HG03558 (cell line): ENCODE measurements around the gene CNTROB.
"Not testable (repeated sequence)": the region's sequence is repeated elsewhere in the genome, so short reads cannot be mapped to it uniquely, and the experiment has no call there.

Experiments used
- ATAC-seq: cut with Tn5 transposase; IDR thresholded peaks from one replicate; pipeline ENCODE4 v1.9.1; 2021; ENCODE audit warnings: moderate number of reproducible peaks; ENCODE audit not compliant: unreplicated experiment; ENCODE audit errors: extremely low read depth

CNTROB gene

DNA sequence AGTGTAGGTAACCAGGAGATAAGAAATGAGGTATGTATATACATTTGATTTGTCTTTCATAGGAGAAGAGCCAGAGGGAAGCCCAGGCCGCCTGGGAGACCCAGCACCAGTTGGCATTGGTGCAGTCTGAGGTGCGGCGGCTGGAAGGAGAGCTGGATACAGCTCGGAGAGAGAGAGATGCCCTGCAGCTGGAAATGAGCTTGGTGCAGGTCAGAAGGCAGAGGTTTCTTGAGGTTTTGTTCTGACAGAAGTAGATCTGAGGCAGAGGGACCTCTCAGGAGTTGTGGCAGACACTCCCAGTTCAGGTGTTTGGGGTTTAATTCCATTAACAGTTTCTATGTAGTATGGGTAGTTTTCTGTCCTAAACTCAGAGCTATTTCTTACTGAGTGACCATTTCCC, 8.0 kb downstream of the CNTROB start:
- no peak for ATAC-seq

- no peak for ATAC-seq
Measured at GRCh38 chr17:7940743-7941142, 8.7 kb downstream of the CNTROB start.

- no peak for ATAC-seq
Measured at GRCh38 chr17:7943291-7943690, 11.3 kb downstream of the CNTROB start.

DNA sequence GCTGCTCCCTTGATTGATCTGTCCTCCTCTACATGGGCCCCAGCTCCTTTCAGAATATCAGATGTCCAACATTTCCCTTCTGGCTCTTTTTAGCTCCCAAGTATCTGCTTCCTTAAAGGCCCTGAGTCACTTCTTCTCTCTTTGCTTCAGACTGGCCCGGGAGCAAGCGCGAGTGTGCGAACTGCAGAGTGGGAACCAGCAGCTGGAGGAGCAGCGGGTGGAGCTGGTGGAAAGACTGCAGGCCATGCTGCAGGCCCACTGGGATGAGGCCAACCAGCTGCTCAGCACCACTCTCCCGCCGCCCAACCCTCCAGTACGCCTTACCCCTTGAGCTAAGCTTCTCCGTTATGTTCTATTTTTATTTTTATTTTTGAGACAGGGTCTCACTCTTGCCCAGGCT, 12.3 kb downstream of the CNTROB start:
- ATAC-seq = no peak

DNA sequence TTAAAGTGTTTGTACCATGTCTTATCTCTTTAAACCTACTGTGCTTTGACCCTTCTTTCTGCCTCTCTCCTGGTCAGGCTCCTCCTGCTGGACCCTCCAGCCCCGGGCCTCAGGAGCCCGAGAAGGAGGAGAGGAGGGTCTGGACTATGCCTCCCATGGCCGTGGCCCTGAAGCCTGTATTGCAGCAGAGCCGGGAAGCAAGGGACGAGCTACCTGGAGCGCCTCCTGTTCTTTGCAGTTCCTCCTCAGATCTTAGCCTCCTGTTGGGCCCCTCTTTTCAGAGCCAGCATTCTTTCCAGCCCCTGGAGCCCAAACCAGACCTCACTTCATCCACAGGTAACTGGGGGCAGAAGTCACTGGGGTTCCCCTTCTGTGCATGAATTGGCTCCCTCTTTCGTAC, 13.6 kb downstream of the CNTROB start:
- no peak for ATAC-seq

- ATAC-seq = no peak
Measured at GRCh38 chr17:7946441-7946840, 14.4 kb downstream of the CNTROB start.

DNA sequence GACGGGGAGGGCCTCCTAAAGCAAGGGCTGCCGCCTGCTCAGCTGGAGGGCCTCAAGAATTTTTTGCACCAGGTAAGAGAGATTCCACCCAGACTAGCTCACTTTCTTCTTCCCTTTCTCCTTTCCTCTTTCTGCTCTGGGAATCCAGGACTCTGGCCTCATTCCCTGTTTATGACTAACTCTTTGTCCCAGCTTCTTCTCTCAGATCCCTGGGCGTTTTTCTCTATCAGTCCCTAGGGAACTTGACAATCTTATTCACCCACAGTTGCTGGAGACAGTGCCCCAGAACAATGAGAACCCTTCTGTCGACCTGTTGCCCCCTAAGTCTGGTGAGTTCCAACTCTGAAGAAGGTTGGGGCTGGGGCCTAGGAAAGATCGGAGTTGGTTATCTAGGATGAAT, 15.6 kb downstream of the CNTROB start:
- no peak for ATAC-seq

DNA sequence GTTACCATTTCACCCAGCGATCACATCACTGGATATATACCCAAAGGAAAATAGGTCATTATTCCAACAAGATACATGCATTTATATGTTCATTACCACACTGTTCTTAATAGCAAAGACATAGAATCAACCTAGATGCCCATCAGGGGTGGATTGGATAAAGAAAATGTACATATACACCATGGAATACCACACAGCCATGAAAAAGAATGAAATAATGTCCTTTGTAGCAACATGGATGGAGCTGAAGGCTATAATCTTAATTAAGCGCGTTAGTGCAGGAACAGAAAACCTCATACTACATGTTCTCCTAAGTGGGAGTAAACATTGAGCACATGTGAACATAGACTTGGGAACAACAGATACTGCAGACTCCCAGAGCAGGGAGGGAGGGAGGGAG, 18.6 kb downstream of the CNTROB start:
- no peak for ATAC-seq

GRCh38 chr17:7951143-7951792, 19.3 kb downstream of the CNTROB start:
- no peak for ATAC-seq

- ATAC-seq = not testable (repeated sequence)
Measured at GRCh38 chr17:7953266-7953665, 21.3 kb downstream of the CNTROB start.

DNA sequence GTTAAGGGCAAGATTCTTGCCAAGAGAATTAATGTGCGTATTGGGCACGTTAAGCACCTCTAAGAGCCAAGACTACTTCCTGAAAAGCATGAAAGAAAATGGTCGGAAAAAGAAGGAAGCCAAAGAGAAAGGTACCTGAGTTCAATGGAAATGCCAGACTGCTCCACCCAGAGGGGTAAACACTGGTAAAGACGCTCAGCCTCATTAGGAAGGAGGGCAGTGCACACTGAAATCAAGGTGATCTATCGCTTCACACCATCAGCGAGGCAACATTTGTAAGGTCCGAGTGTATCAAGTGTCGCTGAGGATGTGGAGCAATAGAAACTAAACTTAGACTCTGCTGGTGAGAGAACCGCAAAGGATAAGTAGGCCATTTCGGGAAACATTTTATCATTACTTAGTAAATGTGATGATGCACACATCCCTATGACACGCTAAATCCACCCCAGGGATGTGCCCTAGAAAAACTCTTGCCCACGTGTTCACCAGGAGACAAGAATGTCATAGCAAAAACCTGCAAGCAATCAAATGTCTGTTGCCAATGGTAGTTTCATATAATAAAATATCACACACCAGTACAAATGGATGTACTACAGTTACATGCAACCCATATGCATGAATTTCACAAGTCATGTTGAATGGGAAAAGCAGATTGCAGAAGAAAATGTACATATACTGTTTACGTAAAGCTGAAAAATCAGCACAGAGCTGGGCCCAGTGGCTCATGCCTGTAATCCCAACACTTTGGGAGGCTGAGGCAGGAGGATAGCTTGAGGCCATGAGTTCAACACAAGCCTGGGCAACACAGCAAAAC, 23.6 kb downstream of the CNTROB start:
- ATAC-seq = no peak

DNA sequence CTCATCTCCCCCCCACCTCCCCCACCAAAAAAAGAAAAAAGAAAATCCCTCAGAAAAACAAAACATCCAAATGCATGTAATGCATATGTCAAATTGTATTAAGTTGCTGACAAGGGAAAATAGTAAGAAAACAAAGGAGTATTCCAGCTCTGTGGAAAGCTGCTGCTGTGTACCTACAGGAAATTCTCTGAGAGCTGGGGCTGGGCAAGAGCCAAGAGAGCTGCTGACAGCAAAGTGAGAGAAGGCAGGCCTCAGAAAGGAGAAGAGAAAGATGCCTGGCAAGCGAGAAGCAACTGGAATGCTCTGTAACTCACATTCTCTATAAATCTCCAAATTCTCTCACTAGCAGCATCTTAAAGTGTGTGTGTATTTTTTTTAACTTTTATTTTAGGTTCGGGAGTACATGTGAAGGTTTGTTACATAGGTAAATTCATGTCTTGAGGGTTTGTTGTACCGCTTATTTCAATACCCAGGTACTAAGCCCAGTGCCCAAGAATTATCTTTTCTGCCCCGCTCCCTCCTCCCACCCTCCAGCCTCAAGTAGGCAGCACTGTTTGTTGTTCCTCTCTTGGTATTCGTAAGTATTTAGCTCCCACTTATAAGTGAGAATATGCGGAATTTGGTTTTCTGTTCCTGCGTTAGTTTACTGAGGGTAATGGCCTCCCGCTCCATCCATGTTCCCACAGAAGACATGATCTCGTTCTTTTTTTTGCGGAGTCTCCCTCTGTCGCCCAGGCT, 24.4 kb downstream of the CNTROB start:
- no peak for ATAC-seq

DNA sequence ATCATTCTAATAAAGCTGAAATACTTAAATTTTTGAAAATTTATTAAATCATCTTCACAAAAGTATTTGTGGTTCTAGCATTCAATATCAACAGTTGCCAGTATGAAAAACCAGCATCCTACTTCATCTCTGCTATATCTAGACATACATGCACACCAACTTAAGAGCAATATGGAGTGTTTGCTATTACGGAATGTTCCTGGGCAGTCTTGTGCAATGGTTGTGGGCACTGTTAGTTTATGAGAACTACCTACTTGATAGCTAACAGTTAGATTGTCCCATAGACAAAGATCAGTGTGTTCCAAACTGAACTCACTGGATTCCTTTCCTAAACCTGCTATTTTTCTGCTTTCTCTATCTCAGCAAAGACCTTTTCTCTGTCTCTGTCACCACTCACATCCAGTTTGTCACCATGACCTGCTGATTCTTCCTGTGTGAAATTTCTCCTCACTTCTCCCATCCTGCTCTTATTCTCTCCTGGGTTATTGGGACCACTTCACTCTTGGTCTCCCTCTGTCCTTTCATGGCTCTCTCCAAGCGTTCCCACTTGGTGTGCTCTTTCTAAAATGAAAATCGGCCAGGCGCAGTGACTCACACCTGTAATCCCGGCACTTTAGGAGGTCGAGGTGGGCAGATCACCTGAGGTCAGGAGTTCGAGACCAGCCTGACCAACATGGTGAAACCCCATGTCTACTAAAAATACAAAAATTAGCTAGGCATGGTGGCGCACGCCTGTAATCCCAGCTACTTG, 27.7 kb downstream of the CNTROB start:
- ATAC-seq = no peak

DNA sequence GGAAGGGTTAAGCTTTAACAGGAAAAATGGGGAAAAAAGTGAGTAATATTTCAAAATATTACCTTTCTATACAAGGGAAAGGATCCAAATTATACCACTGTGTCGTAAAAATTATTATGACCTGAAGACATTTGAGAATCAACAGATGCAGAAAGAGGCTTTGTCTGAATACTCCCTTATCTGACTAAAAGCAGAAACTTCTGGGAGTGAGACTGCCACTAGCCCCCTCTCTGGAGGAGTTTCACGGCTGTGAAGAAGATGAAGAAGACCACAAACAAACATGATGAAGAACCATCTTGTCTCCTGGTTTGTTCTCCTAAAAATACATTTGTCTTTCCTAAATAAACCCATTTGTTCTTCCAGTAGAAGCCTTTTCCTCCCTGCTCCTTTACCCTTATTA, 29.4 kb downstream of the CNTROB start:
- no peak for ATAC-seq

DNA sequence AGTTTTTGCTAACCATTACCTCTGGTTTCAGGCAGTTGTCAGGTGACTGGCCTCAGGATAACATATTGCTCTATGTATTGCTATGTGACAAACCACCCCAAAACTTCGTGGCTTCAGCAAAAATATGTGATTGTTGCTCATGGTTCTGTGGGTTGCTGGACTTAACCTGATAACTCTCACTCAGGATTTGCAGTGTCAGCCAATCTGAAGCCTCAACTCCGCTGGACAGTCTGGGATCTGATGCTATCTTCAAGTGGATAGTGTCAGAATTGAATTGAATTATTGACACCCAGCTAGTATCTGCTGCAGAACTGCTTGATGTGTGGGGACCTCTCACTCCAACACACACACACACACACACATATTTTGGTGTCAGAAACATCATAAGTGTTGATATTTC, 35.7 kb downstream of the CNTROB start:
- ATAC-seq = no peak

DNA sequence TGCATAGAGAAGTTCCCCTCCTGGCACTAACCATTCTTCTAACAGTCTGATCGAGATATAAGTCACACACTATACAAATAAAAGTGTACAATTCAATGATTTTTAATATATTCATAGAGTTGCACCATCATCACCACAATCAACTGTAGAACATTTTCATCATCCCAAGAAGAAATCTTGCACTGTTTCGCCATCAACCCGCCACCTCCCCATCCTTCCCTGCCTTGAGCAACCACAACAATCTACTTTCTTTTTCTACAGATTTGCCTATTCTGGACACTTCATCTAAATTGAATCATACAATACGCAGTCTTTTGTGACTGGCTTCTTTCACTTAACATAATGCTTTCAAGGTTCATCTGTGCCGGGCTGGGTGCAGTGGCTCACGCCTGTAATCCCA, 37.4 kb downstream of the CNTROB start:
- ATAC-seq = no peak

DNA sequence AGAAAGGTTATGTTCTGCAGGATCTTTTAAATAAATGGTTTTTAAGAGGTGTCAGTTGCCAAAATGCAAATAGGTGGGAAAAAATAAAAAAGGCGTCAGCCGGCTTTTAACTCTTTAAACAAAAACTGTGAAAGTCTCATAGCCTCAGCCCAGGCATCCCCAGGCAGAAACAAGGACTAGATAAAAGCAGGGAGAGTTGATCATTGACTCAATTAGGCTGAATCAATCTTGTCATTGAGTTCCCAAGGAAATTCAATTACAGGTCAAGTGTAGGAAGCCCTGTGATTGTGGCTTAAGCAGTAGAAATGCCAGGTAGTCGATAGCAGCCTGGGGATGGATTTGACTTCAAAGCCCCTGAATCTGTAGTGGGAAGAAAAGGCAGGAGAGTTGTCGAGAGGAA, 39.6 kb downstream of the CNTROB start:
- no peak for ATAC-seq

DNA sequence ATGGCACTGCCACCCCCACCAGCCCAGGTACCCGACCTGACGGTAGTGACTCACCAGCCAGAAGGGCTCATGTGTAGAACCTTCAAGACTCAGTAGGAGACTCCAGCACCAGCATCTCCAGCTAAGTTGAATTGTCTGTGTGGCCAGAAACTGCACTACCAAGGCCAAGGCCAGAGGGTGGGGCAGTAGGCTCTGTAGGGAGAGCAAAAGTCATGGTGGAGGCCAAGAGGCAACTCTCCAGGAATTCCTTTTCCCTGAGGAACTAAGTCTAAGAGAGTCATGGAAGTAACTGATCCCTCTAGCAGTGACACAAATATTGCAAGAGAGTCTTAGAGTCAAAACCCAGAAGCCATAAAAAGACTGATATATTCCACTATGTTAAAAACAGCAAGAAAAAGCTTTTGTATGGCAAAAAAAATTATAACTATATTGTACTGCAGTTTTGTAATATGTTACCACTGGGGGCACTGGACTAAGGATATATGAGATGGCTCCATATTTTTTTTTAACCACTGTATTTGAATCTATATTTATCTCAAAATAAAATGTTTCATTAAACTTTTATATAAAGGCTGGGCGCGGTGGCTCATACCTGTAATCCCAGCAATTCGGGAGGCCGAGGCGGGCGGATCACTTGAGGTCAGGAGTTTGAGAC, 40.3 kb downstream of the CNTROB start:
- ATAC-seq = no peak

- ATAC-seq = no peak
Measured at GRCh38 chr17:7974638-7975131, 42.7 kb downstream of the CNTROB start.

DNA sequence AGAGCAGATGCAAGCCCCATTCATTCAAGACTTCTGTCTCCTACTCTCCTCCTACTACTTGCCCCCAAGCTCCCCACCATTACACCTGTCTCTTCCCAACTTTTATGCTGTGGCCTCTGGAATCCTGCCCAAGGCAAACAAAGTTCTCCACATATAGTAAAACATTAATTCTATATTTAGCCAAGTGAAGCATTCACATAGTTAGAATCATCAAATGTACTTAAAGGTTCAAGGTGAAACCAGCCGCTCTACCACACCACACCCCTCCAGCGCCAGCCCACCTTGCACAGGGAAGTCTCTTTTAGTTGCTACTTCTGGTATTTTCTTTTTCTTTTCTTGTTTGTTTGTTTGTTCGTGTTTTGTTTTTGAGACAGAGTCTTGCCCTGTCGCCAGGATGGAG, 45.0 kb downstream of the CNTROB start:
- no peak for ATAC-seq
